ENCODE measurements around the gene MROH2A. TPM values are rescaled to one million over a fixed set of nuclear protein-coding genes. Genes with fewer than 3 reads are reported as not detected.

The MROH2A gene
- total RNA-seq, 1 donor from 2014 or later = not detected

DNA sequence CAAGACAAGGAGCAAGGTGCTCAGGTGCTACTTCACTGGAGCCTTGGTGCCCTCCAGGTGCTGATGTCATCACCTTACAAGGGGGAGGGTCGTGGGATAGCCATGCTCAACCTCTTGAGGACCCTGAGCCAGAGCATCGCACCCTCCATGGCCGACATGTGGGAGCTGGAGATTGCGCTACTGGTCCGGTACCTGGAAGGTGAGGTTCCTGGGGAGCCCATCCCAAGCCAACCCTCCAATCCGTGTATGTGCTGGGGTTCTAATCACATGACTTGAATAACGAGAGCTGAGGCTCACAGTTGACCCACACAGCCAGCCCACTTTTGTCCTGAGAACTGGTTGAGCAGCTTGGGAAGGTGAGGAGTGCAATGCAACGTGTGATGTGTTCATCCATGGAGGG lies 25.9 kb downstream of the MROH2A start:
- H3K27me3 Mint-ChIP-seq (ENCODE audit: unreplicated experiment) = peaks cover 4% of the 10 kb centered on the region
- H3K4me1 Mint-ChIP-seq (ENCODE audit: low read depth, unreplicated experiment) = peaks cover 2% of the 10 kb centered on the region
- H3K27ac Mint-ChIP-seq (ENCODE audit: unreplicated experiment) = no peak overlapping the region
- TF ChIP-seq, protein P1, sequence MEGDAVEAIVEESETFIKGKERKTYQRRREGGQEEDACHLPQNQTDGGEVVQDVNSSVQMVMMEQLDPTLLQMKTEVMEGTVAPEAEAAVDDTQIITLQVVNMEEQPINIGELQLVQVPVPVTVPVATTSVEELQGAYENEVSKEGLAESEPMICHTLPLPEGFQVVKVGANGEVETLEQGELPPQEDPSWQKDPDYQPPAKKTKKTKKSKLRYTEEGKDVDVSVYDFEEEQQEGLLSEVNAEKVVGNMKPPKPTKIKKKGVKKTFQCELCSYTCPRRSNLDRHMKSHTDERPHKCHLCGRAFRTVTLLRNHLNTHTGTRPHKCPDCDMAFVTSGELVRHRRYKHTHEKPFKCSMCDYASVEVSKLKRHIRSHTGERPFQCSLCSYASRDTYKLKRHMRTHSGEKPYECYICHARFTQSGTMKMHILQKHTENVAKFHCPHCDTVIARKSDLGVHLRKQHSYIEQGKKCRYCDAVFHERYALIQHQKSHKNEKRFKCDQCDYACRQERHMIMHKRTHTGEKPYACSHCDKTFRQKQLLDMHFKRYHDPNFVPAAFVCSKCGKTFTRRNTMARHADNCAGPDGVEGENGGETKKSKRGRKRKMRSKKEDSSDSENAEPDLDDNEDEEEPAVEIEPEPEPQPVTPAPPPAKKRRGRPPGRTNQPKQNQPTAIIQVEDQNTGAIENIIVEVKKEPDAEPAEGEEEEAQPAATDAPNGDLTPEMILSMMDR (IDR thresholded peaks at IDR 0.05; ENCODE audit: partially characterized antibody, unreplicated experiment) = no peak
- no peaks in the 10 kb centered on the region for H3K36me3 Mint-ChIP-seq (ENCODE audit: unreplicated experiment)
- H3K4me3 Mint-ChIP-seq (ENCODE audit: unreplicated experiment) = no peak overlapping the region
- no peak for DNase-seq
- peaks cover 2% of the 10 kb centered on the region for H3K9me3 Mint-ChIP-seq (ENCODE audit: unreplicated experiment)

DNA sequence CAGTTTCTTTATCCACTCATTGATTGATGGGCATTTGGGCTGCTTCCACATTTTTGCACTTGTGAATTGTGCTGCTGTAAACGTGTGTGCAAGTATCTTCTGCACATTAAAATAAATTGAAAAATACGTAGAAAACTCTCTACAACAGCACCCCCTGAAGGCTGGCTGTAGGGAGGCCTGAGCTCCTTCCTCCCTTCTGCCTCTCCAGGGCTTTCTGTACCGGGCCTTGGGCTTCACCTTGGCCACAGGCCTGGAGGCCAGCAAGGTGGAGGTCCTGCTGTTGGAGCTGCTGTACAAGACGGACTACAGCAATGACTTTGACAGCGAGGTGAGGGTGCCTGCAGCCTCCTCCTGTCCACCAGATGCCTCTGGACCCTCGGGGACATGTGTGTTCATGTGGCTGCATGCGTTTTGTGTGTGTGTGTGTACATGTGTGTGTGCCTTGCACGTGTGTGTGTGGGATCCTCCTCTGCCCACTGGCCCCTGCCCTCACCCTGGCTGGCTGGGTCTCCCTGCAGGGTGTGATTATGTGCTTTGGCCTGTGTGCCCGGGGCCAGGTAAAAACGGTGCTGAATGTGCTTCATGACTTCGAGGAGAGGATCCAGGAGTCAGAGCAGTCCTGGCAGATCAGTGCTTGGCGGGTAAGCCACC lies 29.2 kb downstream of the MROH2A start:
- Mint-ChIP-seq H3K27ac (ENCODE audit: unreplicated experiment) (no peak overlapping the region), H3K36me3 (ENCODE audit: unreplicated experiment) (no peaks in the 10 kb centered on the region), H3K27me3 (ENCODE audit: unreplicated experiment) (peaks cover 4% of the 10 kb centered on the region), H3K4me3 (ENCODE audit: unreplicated experiment) (no peak overlapping the region), H3K9me3 (ENCODE audit: unreplicated experiment) (peaks cover 5% of the 10 kb centered on the region), H3K4me1 (ENCODE audit: low read depth, unreplicated experiment) (no peaks in the 10 kb centered on the region)
- TF ChIP-seq, protein P1 (IDR thresholded peaks at IDR 0.05; ENCODE audit: partially characterized antibody, unreplicated experiment) = no peak
- no peak for DNase-seq

DNA sequence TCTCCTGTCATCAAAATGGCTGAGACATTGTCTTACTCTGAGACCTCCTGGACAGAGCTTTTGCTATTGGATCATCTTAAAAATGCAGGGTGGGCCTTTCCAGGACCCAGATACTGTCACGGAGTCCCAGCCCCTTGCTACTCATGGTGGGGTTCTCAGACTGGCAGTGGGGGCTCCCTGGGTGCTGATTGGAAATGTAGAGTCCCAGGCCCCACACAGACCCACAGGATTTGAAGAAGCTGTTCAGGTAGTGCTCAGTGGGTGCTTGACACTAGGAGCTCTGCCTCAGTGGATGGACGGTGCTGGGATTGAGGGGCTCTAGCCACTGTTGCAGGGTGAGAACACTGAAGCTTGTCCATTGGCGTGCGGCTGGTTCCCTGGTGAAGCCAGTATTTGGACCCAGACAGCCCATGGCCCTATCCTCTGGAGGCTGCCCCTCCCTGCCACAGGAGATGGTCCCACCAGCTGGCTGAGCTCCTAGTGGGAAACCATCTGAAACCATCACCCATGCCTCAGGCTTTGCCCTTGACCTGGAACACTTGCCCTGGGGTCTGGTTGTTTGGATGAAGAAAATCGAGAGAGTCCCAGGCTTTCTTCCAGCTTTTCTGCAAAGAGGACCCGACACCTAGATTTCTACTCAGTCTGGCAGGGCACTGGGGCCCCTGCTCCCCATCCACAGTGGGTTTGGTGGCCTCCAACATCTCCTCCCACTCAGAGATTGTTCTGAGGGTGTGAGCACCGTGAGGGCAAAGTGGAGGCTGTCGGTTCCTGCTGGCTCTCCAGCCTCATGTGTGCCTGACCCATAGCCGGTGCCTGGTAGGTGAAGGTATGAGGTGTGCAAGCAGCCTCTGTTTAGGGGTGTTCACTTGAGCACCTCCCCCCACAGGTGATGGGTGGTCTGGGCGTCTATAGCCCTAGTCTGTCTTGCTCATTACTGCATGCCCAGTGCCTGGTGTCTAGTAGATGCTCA lies 30.1 kb downstream of the MROH2A start:
- peaks cover 4% of the 10 kb centered on the region for H3K27me3 Mint-ChIP-seq (ENCODE audit: unreplicated experiment)
- no peaks in the 10 kb centered on the region for H3K4me1 Mint-ChIP-seq (ENCODE audit: low read depth, unreplicated experiment)
- DNase-seq = no peak
- peaks cover 5% of the 10 kb centered on the region for H3K9me3 Mint-ChIP-seq (ENCODE audit: unreplicated experiment)
- no peak overlapping the region for H3K4me3 Mint-ChIP-seq (ENCODE audit: unreplicated experiment)
- TF ChIP-seq, protein P1 (IDR thresholded peaks at IDR 0.05; ENCODE audit: partially characterized antibody, unreplicated experiment) = no peak
- no peak overlapping the region for H3K27ac Mint-ChIP-seq (ENCODE audit: unreplicated experiment)
- H3K36me3 Mint-ChIP-seq (ENCODE audit: unreplicated experiment) = no peaks in the 10 kb centered on the region

DNA sequence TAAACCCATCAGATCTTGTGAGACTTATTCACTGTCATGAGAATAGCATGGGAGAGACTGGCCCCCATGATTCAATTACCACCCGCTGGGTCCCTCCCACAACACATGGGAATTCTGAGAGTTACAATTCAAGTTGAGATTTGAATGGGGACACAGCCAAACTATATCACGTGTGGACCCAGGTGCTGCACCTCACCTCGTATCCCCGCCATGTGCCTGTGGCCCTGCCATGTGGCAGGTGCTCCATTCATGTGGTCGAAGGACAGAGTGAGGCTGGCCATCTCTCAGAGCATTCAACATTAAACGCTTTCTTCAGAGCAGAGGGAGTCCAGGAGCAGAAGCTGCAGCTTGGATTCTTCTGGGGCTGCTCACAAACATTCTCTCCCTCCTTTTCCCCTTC lies 32.3 kb downstream of the MROH2A start:
- Mint-ChIP-seq H3K36me3 (ENCODE audit: unreplicated experiment) (no peaks in the 10 kb centered on the region), H3K4me3 (ENCODE audit: unreplicated experiment) (no peak overlapping the region), H3K27me3 (ENCODE audit: unreplicated experiment) (no peaks in the 10 kb centered on the region), H3K9me3 (ENCODE audit: unreplicated experiment) (peaks cover 5% of the 10 kb centered on the region), H3K4me1 (ENCODE audit: low read depth, unreplicated experiment) (no peaks in the 10 kb centered on the region), H3K27ac (ENCODE audit: unreplicated experiment) (no peak overlapping the region)
- TF ChIP-seq, protein P1 (IDR thresholded peaks at IDR 0.05; ENCODE audit: partially characterized antibody, unreplicated experiment) = no peak
- no peak for DNase-seq

DNA sequence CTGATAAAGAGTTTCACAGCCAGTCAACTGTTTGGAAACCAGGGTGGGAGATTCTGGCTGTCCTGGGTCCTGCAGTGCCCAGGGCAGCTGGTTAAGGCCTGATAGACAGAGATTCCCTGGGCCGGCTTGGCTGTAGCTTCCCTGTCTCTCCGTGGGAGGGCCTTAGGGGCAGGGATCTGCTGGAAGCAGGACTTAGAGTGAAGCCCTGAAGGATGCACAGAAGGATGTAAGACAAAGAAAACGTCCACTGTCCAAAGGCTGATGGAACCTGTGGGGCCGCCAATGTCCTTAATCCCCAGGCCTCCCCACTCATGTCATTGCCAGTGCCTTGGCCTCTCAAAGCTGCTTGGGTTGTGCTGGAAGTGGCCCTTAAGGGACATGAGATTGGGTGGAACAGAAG lies 33.0 kb downstream of the MROH2A start:
- no peak overlapping the region for H3K27ac Mint-ChIP-seq (ENCODE audit: unreplicated experiment)
- TF ChIP-seq, protein P1 (IDR thresholded peaks at IDR 0.05; ENCODE audit: partially characterized antibody, unreplicated experiment) = no peak
- H3K9me3 Mint-ChIP-seq (ENCODE audit: unreplicated experiment) = peaks cover 5% of the 10 kb centered on the region
- H3K36me3 Mint-ChIP-seq (ENCODE audit: unreplicated experiment) = no peaks in the 10 kb centered on the region
- DNase-seq = no peak
- H3K4me3 Mint-ChIP-seq (ENCODE audit: unreplicated experiment) = no peak overlapping the region
- no peaks in the 10 kb centered on the region for H3K27me3 Mint-ChIP-seq (ENCODE audit: unreplicated experiment)
- H3K4me1 Mint-ChIP-seq (ENCODE audit: low read depth, unreplicated experiment) = no peaks in the 10 kb centered on the region

Measured in glutamatergic neuron (in vitro differentiated cells).